WTC11 (cell line): Measurements from ENCODE around the gene TARP.
"Not testable (repeated sequence)": the region's sequence is repeated elsewhere in the genome, so short reads cannot be mapped to it uniquely, and the experiment has no call there.

Experiments
- ATAC-seq: fragments of 200-7000 bp; cut with Tn5 transposase; 2 replicates; pipeline ENCODE4 v1.10.0; 2021; ENCODE audit warnings: mild to moderate bottlenecking, moderate library complexity
- CTCF ChIA-PET: fragments of 300-600 bp; sonication (Branson Sonifier 250); formaldehyde crosslinking; loops from one replicate; lab custom pipeline; 2021; ENCODE audit warnings: antibody characterized with exemption; lab: Charles Lee
- POLR2A ChIA-PET: fragments of 350-600 bp; sonication (Branson Sonifier 250); formaldehyde crosslinking; loops from one replicate; lab custom pipeline; 2021; ENCODE audit warnings: antibody characterized with exemption; lab: Charles Lee
- DNase-seq: peaks from one replicate; pipeline ENCODE4 v3.0.0; 2021; ENCODE audit warnings: low spot score
- H3K27ac Mint-ChIP-seq: 2 replicates; pipeline ENCODE4 v1.8.0; 2021; ENCODE audit warnings: mixed read lengths
- H3K27me3 Mint-ChIP-seq: 2 replicates; pipeline ENCODE4 v1.8.0; 2021; ENCODE audit warnings: low read depth, mild to moderate bottlenecking, moderate library complexity, mixed read lengths
- H3K36me3 Mint-ChIP-seq: 2 replicates; pipeline ENCODE4 v1.8.0; 2021; ENCODE audit warnings: mixed read lengths
- H3K4me1 Mint-ChIP-seq: 2 replicates; pipeline ENCODE4 v1.8.0; 2022; ENCODE audit warnings: mixed read lengths
- H3K4me3 Mint-ChIP-seq: 2 replicates; pipeline ENCODE4 v1.8.0; 2021; ENCODE audit warnings: mild to moderate bottlenecking, moderate library complexity, mixed read lengths
- H3K9me3 Mint-ChIP-seq: 2 replicates; pipeline ENCODE4 v1.8.0; 2021; ENCODE audit warnings: mixed read lengths
- ATF1 ChIP-seq: sonication (generic); formaldehyde crosslinking; IDR thresholded peaks from 2 replicates; pipeline ENCODE4 v1.8.1; 2023; ENCODE audit warnings: mild to moderate bottlenecking, moderate library complexity, missing genetic modification reagents
- CBFB ChIP-seq: sonication (generic); formaldehyde crosslinking; IDR thresholded peaks from 2 replicates; pipeline ENCODE4 v1.8.1; 2022; ENCODE audit warnings: mild to moderate bottlenecking, low read depth, missing genetic modification reagents
- ESRRA ChIP-seq: sonication (generic); formaldehyde crosslinking; IDR thresholded peaks from 2 replicates; pipeline ENCODE4 v1.8.1; 2022; ENCODE audit warnings: mild to moderate bottlenecking, missing genetic modification reagents, borderline replicate concordance
- FOXJ3 ChIP-seq: sonication (generic); formaldehyde crosslinking; IDR thresholded peaks from 2 replicates; pipeline ENCODE4 v1.9.0; 2021; ENCODE audit warnings: missing genetic modification reagents, mild to moderate bottlenecking, borderline replicate concordance
- JUN ChIP-seq: sonication (generic); formaldehyde crosslinking; IDR thresholded peaks from 2 replicates; pipeline ENCODE4 v1.8.0; 2023; ENCODE audit warnings: mild to moderate bottlenecking, missing genetic modification reagents
- KAT7 ChIP-seq: sonication (generic); formaldehyde crosslinking; IDR thresholded peaks from 2 replicates; pipeline ENCODE4 v1.8.1; 2023; ENCODE audit warnings: missing genetic modification reagents, mild to moderate bottlenecking, borderline replicate concordance
- MYBL2 ChIP-seq: sonication (generic); formaldehyde crosslinking; IDR thresholded peaks from 2 replicates; pipeline ENCODE4 v1.8.1; 2023; ENCODE audit warnings: mild to moderate bottlenecking, moderate library complexity, missing genetic modification reagents
- SP1 ChIP-seq: sonication (generic); formaldehyde crosslinking; conservative IDR thresholded peaks from 2 replicates; pipeline ENCODE4 v1.8.1; 2022; ENCODE audit warnings: missing genetic modification reagents
- TEAD4 ChIP-seq: sonication (generic); formaldehyde crosslinking; IDR thresholded peaks from 2 replicates; pipeline ENCODE4 v1.8.0; 2022; ENCODE audit warnings: mild to moderate bottlenecking, missing genetic modification reagents
- ZNF121 ChIP-seq: sonication (generic); formaldehyde crosslinking; IDR thresholded peaks from 2 replicates; pipeline ENCODE4 v1.8.0; 2023; ENCODE audit warnings: missing genetic modification reagents
- ZNF138 ChIP-seq: sonication (generic); formaldehyde crosslinking; conservative IDR thresholded peaks from 2 replicates; pipeline ENCODE4 v1.8.1; 2022; ENCODE audit warnings: mild to moderate bottlenecking, moderate library complexity, missing genetic modification reagents
- ZNF317 ChIP-seq: sonication (generic); formaldehyde crosslinking; IDR thresholded peaks from 2 replicates; pipeline ENCODE4 v1.8.1; 2023; ENCODE audit warnings: low read depth, mild to moderate bottlenecking, moderate library complexity, missing genetic modification reagents, borderline replicate concordance
- TF ChIP-seq, protein P1 (sequence below): sonication (generic); formaldehyde crosslinking; IDR thresholded peaks from 2 replicates; pipeline ENCODE4 v1.8.1; 2023; ENCODE audit warnings: mild to moderate bottlenecking, moderate library complexity, missing genetic modification reagents
- TF ChIP-seq, protein P2 (sequence below): sonication (generic); formaldehyde crosslinking; IDR thresholded peaks from 2 replicates; pipeline ENCODE4 v1.8.1; 2022; ENCODE audit warnings: mild to moderate bottlenecking, moderate library complexity, missing genetic modification reagents
- TF ChIP-seq, protein P3 (sequence below): sonication (generic); formaldehyde crosslinking; IDR thresholded peaks from 2 replicates; pipeline ENCODE4 v1.8.0; 2022; ENCODE audit warnings: mild to moderate bottlenecking, missing genetic modification reagents
- TF ChIP-seq, protein P4 (sequence below): fragments of 250-450 bp; sonication (Bioruptor Pico); IDR thresholded peaks from 2 replicates; pipeline ENCODE4 v2.1.2; 2022; ENCODE audit warnings: mild to moderate bottlenecking, moderate library complexity
- TF ChIP-seq, protein P5 (sequence below): fragments of 250-450 bp; sonication (Bioruptor Pico); IDR thresholded peaks from 2 replicates; pipeline ENCODE4 v1.9.0; 2021; ENCODE audit warnings: moderate library complexity, mild to moderate bottlenecking, inconsistent platforms, borderline replicate concordance
- TF ChIP-seq, protein P6 (sequence below): sonication (generic); formaldehyde crosslinking; IDR thresholded peaks from 2 replicates; pipeline ENCODE4 v1.8.1; 2023; ENCODE audit warnings: mild to moderate bottlenecking, missing genetic modification reagents, borderline replicate concordance
- TF ChIP-seq, protein P7 (sequence below): sonication (generic); formaldehyde crosslinking; IDR thresholded peaks from 2 replicates; pipeline ENCODE4 v1.8.0; 2023; ENCODE audit warnings: mild to moderate bottlenecking, missing genetic modification reagents

Gene TARP

DNA sequence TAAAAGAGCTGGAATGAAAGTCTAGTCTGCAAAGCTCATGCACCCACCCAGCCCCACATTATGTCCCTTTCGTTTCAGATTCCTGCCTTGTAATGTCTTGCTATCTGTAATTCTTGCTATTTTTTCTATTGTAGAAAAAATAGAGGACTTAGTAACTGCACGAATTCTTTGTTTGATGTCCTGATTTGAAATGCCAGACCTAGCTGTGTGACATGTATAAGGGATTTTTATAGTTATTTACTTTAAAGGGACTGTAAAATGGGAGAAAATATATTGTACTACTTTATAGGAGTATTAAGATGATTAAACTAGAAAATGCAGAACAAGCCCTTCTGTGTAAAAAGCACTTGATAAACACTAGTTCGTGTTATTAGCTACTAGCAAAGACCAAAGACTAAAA lies 32.4 kb downstream of the TARP start:
- Mint-ChIP-seq H3K9me3 (no peaks in the 10 kb centered on the region), H3K4me3 (no peak overlapping the region), H3K4me1 (no peaks in the 10 kb centered on the region), H3K27ac (no peak overlapping the region), H3K36me3 (no peaks in the 10 kb centered on the region), H3K27me3 (no peaks in the 10 kb centered on the region)
- ChIA-PET CTCF (no interaction called here), POLR2A (no interaction called here)
- DNase-seq (no peak), ATAC-seq (no peak)
- TF ChIP-seq TEAD4 (CRISPR knock-in tag), result no peak
- TF ChIP-seq ESRRA (CRISPR knock-in tag), result no peak
- no peak for TF ChIP-seq CBFB
- no peak for TF ChIP-seq SP1 (CRISPR knock-in tag)
- TF ChIP-seq, protein P1, sequence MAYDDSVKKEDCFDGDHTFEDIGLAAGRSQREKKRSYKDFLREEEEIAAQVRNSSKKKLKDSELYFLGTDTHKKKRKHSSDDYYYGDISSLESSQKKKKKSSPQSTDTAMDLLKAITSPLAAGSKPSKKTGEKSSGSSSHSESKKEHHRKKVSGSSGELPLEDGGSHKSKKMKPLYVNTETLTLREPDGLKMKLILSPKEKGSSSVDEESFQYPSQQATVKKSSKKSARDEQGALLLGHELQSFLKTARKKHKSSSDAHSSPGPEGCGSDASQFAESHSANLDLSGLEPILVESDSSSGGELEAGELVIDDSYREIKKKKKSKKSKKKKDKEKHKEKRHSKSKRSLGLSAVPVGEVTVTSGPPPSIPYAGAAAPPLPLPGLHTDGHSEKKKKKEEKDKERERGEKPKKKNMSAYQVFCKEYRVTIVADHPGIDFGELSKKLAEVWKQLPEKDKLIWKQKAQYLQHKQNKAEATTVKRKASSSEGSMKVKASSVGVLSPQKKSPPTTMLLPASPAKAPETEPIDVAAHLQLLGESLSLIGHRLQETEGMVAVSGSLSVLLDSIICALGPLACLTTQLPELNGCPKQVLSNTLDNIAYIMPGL (CRISPR knock-in tag), result no peak
- TF ChIP-seq ZNF317 (CRISPR knock-in tag), result no peak
- TF ChIP-seq, protein P2, sequence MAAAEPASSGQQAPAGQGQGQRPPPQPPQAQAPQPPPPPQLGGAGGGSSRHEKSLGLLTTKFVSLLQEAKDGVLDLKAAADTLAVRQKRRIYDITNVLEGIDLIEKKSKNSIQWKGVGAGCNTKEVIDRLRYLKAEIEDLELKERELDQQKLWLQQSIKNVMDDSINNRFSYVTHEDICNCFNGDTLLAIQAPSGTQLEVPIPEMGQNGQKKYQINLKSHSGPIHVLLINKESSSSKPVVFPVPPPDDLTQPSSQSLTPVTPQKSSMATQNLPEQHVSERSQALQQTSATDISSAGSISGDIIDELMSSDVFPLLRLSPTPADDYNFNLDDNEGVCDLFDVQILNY, result no peak
- TF ChIP-seq, all 79 proteins: peak for 0

DNA sequence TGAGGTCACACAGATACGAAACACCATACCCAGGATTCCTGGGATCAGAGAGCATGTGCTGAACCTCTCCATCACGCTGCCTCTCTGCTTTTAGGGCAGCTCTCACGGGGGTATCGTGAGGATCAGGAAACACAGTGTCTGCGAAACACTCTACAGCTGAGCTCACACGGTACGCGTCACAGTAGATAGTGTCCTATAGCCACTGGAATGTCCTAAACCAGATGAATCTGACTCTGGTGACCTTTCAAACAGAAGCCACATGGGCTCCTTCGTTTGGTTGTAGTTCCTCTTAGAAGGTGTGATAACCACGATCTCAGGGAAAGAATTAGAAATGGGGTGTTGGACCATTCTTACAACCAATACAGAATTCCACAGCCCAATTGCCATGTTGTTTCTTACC lies 34.3 kb downstream of the TARP start:
- H3K27ac Mint-ChIP-seq, H3K4me3 Mint-ChIP-seq, H3K27me3 Mint-ChIP-seq, POLR2A ChIA-PET, H3K36me3 Mint-ChIP-seq, H3K4me1 Mint-ChIP-seq, ATAC-seq, CTCF ChIA-PET, H3K9me3 Mint-ChIP-seq, DNase-seq: not testable (repeated sequence)

DNA sequence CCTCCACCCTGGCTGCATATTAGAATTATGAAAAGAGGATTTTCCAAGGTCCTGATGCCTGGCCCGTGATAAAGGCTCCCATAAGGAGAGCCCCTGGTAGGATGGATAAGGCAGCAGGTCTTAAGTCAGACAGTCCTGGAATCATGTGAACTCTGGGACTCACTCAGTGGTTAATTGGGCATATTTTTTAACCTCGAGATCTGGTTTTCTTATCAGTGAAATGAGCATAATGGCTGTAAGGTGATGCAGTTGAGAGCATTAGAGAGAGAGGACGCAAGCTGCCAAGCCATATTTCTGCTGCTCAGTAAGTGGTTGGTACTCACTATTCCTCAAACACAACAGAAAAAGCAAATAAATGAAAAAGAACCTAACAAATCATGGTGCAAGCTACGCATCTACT lies 37.8 kb downstream of the TARP start:
- no peaks in the 10 kb centered on the region for H3K27me3 Mint-ChIP-seq
- H3K4me3 Mint-ChIP-seq, result no peak overlapping the region
- H3K36me3 Mint-ChIP-seq, result no peaks in the 10 kb centered on the region
- no peak for DNase-seq
- no peak for ATAC-seq
- no peaks in the 10 kb centered on the region for H3K9me3 Mint-ChIP-seq
- H3K4me1 Mint-ChIP-seq, result no peaks in the 10 kb centered on the region
- CTCF ChIA-PET, result interaction anchor here (0.6 to 2.4 kb wide), 4 partner anchors 13 to 100 kb away, joined by 3 to 10 read pairs (median 6); no protein-coding TSS in a partner anchor
- POLR2A ChIA-PET, result no interaction called here
- H3K27ac Mint-ChIP-seq, result no peak overlapping the region
- TF ChIP-seq ZNF138 (no peak), ZNF317 (CRISPR knock-in tag) (no peak), ZNF121 (CRISPR knock-in tag) (no peak), CBFB (no peak), FOXJ3 (CRISPR knock-in tag) (no peak), MYBL2 (CRISPR knock-in tag) (no peak), JUN (CRISPR knock-in tag) (no peak), KAT7 (CRISPR knock-in tag) (no peak), ATF1 (CRISPR knock-in tag) (no peak)
- TF ChIP-seq, protein P3, sequence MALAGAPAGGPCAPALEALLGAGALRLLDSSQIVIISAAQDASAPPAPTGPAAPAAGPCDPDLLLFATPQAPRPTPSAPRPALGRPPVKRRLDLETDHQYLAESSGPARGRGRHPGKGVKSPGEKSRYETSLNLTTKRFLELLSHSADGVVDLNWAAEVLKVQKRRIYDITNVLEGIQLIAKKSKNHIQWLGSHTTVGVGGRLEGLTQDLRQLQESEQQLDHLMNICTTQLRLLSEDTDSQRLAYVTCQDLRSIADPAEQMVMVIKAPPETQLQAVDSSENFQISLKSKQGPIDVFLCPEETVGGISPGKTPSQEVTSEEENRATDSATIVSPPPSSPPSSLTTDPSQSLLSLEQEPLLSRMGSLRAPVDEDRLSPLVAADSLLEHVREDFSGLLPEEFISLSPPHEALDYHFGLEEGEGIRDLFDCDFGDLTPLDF (CRISPR knock-in tag), result no peak
- TF ChIP-seq, protein P4, sequence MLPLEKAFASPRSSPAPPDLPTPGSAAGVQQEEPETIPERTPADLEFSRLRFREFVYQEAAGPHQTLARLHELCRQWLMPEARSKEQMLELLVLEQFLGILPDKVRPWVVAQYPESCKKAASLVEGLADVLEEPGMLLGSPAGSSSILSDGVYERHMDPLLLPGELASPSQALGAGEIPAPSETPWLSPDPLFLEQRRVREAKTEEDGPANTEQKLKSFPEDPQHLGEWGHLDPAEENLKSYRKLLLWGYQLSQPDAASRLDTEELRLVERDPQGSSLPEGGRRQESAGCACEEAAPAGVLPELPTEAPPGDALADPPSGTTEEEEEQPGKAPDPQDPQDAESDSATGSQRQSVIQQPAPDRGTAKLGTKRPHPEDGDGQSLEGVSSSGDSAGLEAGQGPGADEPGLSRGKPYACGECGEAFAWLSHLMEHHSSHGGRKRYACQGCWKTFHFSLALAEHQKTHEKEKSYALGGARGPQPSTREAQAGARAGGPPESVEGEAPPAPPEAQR (CRISPR knock-in tag), result no peak
- TF ChIP-seq, protein P5, sequence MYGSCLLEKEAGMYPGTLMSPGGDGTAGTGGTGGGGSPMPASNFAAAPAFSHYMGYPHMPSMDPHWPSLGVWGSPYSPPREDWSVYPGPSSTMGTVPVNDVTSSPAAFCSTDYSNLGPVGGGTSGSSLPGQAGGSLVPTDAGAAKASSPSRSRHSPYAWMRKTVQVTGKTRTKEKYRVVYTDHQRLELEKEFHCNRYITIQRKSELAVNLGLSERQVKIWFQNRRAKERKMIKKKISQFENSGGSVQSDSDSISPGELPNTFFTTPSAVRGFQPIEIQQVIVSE (CRISPR knock-in tag), result no peak
- TF ChIP-seq, protein P6, sequence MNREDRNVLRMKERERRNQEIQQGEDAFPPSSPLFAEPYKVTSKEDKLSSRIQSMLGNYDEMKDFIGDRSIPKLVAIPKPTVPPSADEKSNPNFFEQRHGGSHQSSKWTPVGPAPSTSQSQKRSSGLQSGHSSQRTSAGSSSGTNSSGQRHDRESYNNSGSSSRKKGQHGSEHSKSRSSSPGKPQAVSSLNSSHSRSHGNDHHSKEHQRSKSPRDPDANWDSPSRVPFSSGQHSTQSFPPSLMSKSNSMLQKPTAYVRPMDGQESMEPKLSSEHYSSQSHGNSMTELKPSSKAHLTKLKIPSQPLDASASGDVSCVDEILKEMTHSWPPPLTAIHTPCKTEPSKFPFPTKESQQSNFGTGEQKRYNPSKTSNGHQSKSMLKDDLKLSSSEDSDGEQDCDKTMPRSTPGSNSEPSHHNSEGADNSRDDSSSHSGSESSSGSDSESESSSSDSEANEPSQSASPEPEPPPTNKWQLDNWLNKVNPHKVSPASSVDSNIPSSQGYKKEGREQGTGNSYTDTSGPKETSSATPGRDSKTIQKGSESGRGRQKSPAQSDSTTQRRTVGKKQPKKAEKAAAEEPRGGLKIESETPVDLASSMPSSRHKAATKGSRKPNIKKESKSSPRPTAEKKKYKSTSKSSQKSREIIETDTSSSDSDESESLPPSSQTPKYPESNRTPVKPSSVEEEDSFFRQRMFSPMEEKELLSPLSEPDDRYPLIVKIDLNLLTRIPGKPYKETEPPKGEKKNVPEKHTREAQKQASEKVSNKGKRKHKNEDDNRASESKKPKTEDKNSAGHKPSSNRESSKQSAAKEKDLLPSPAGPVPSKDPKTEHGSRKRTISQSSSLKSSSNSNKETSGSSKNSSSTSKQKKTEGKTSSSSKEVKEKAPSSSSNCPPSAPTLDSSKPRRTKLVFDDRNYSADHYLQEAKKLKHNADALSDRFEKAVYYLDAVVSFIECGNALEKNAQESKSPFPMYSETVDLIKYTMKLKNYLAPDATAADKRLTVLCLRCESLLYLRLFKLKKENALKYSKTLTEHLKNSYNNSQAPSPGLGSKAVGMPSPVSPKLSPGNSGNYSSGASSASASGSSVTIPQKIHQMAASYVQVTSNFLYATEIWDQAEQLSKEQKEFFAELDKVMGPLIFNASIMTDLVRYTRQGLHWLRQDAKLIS (CRISPR knock-in tag), result no peak
- TF ChIP-seq, protein P7, sequence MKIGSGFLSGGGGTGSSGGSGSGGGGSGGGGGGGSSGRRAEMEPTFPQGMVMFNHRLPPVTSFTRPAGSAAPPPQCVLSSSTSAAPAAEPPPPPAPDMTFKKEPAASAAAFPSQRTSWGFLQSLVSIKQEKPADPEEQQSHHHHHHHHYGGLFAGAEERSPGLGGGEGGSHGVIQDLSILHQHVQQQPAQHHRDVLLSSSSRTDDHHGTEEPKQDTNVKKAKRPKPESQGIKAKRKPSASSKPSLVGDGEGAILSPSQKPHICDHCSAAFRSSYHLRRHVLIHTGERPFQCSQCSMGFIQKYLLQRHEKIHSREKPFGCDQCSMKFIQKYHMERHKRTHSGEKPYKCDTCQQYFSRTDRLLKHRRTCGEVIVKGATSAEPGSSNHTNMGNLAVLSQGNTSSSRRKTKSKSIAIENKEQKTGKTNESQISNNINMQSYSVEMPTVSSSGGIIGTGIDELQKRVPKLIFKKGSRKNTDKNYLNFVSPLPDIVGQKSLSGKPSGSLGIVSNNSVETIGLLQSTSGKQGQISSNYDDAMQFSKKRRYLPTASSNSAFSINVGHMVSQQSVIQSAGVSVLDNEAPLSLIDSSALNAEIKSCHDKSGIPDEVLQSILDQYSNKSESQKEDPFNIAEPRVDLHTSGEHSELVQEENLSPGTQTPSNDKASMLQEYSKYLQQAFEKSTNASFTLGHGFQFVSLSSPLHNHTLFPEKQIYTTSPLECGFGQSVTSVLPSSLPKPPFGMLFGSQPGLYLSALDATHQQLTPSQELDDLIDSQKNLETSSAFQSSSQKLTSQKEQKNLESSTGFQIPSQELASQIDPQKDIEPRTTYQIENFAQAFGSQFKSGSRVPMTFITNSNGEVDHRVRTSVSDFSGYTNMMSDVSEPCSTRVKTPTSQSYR (CRISPR knock-in tag), result no peak
